GM12878 (cell line): ENCODE measurements around the gene NAB1.

Source experiments
- SKIL ChIP-seq: fragments of 450-650 bp; IDR thresholded peaks from 2 replicates; pipeline ENCODE4 v1.6.1; 2017; ENCODE audit warnings: mild to moderate bottlenecking, low read depth, inconsistent platforms; ENCODE audit not compliant: poor library complexity, severe bottlenecking
- TF ChIP-seq, protein P1 (sequence below): IDR thresholded peaks from 2 replicates; pipeline ENCODE4 v1.6.1; 2012; ENCODE audit warnings: low read depth, low read length, improper control_type of control experiment

GRCh38 chr2:190625691-190626090, 23.2 kb upstream of the NAB1 start:
- no peak for TF ChIP-seq SKIL
- TF ChIP-seq, protein P1, sequence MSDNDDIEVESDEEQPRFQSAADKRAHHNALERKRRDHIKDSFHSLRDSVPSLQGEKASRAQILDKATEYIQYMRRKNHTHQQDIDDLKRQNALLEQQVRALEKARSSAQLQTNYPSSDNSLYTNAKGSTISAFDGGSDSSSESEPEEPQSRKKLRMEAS = no peak
